Gastroesophageal sphincter (tissue), 4 donors: Measurements from ENCODE around the gene ARMC9. TPM values are rescaled to one million over a fixed set of nuclear protein-coding genes. Genes with fewer than 3 reads are reported as not detected.

Experiments used
- ATAC-seq: fragments of 150-250 bp; one replicate; pipeline ENCODE4 v1.9.1; 2016; ENCODE audit warnings: mild to moderate bottlenecking, moderate library complexity
- H3K27ac ChIP-seq, 4 donors: fragments of 200-600 bp; sonication (generic) in 3 of 4; 1 replicate in 3 of 4; 2 replicates in 1 of 4; pipeline ENCODE4 v1.5.1; 2016 to 2019
- H3K27me3 ChIP-seq: fragments of 200-600 bp; sonication (generic); one replicate; pipeline ENCODE4 v1.5.1; 2019
- H3K36me3 ChIP-seq, 2 donors: fragments of 200-600 bp; sonication (generic); one replicate each; pipeline ENCODE4 v1.5.1; 2019; ENCODE audit warnings: control low read depth in 1 of 2
- H3K4me1 ChIP-seq, 3 donors: fragments of 200-600 bp; sonication (generic); 1 replicate in 2 of 3; 2 replicates in 1 of 3; pipeline ENCODE4 v1.5.1; 2016 to 2019; ENCODE audit warnings: control low read depth in 2 of 3
- H3K4me3 ChIP-seq, 2 donors: fragments of 200-600 bp; sonication (generic); one replicate each; pipeline ENCODE4 v1.5.1; 2019; ENCODE audit warnings: mild to moderate bottlenecking in 1 of 2, moderate library complexity in 1 of 2
- H3K9me3 ChIP-seq, 3 donors: fragments of 200-600 bp; sonication (generic); one replicate each; pipeline ENCODE4 v1.5.1; 2017 to 2019; ENCODE audit warnings: control low read depth in 2 of 3
- CTCF ChIP-seq, 4 experiments: fragments of 200-600 bp in 2 of 4; fragments of 450-650 bp in 2 of 4; sonication (generic) in 1 of 4; IDR thresholded peaks; one replicate each; pipeline ENCODE4 v1.5.1; 2017 to 2019; ENCODE audit warnings: antibody characterized with exemption in 4 of 4, mild to moderate bottlenecking in 2 of 4, moderate library complexity in 2 of 4
- EP300 ChIP-seq: sonication (generic); formaldehyde crosslinking; IDR thresholded peaks from one replicate; pipeline ENCODE4 v1.6.1; 2017; ENCODE audit warnings: antibody characterized with exemption, mild to moderate bottlenecking
- POLR2A ChIP-seq, 2 donors: fragments of 450-650 bp; IDR thresholded peaks; one replicate each; pipeline ENCODE4 v1.6.1; 2017; ENCODE audit warnings: antibody characterized with exemption in 2 of 2, mild to moderate bottlenecking in 2 of 2, moderate library complexity in 1 of 2
- POLR2AphosphoS5 ChIP-seq: sonication (generic); formaldehyde crosslinking; IDR thresholded peaks from one replicate; pipeline ENCODE4 v1.6.1; 2017; ENCODE audit warnings: antibody characterized with exemption
- WGBS, 2 donors: methylation state at CpG; one replicate each; pipeline ENCODE4 v1.1.5; 2018; ENCODE audit warnings: low coverage in 1 of 2; 5-methylcytosine and 5-hydroxymethylcytosine counted together
- total RNA-seq, 4 donors: library from RNA; depleted of rRNA; stranded (reverse); fragments of >200 nt; gene quantifications; one replicate each; pipeline ENCODE4 v1.1.0, GENCODE V29; 2016

Gene ARMC9
- total RNA-seq, 4 donors from 2014 or later = 69.6 to 298 (median 152) TPM

GRCh38 chr2:231270221-231271114, 72.0 kb downstream of the ARMC9 start:
- no peak for ATAC-seq
- no peaks in the 10 kb centered on the region for H3K27me3 ChIP-seq
- no peak for TF ChIP-seq EP300
- no peak for TF ChIP-seq POLR2AphosphoS5
- no peak for TF ChIP-seq POLR2A (IDR thresholded peaks at IDR 0.05)
- TF ChIP-seq CTCF (IDR thresholded peaks at IDR 0.05) = no peak
- H3K4me1 ChIP-seq = no peaks in the 10 kb centered on the region
- H3K4me3 ChIP-seq = no peak overlapping the region
- no peaks in the 10 kb centered on the region for H3K9me3 ChIP-seq
- 72 to 81% methylated on average over 12 to 19 of the region's 20 CpGs for WGBS, 2 donors
- peak overlapping the region in 1 of 4 donors; percentile 46 for H3K27ac ChIP-seq
- H3K36me3 ChIP-seq = peaks cover 4 to 96% of the 10 kb centered on the region in 2 donors

GRCh38 chr2:231272991-231273390, 74.6 kb downstream of the ARMC9 start:
- H3K4me3 ChIP-seq = no peak overlapping the region

GRCh38 chr2:231276987-231277386, 78.6 kb downstream of the ARMC9 start:
- no peak for TF ChIP-seq POLR2A (IDR thresholded peaks at IDR 0.05)
- TF ChIP-seq POLR2AphosphoS5 = no peak
- TF ChIP-seq CTCF (IDR thresholded peaks at IDR 0.05) = no peak
- TF ChIP-seq EP300 = no peak
- no peaks in the 10 kb centered on the region for H3K4me1 ChIP-seq
- H3K9me3 ChIP-seq = no peaks in the 10 kb centered on the region
- H3K36me3 ChIP-seq = peaks cover 4 to 100% of the 10 kb centered on the region in 2 donors
- WGBS, 2 donors = 72 to 100% methylated on average over 1 to 2 of the region's 2 CpGs
- H3K27me3 ChIP-seq = no peaks in the 10 kb centered on the region
- no peak overlapping the region for H3K27ac ChIP-seq
- H3K4me3 ChIP-seq = no peak overlapping the region
- ATAC-seq = no peak

More at GRCh38 chr2:231272991-231273390, 74.6 kb downstream of the ARMC9 start:
- no peaks in the 10 kb centered on the region for H3K4me1 ChIP-seq
- no peaks in the 10 kb centered on the region for H3K9me3 ChIP-seq
- TF ChIP-seq POLR2A (IDR thresholded peaks at IDR 0.05) (no peak), POLR2AphosphoS5 (no peak), CTCF (IDR thresholded peaks at IDR 0.05) (no peak)
- 97 to 100% methylated on average over 2 to 4 of the region's 4 CpGs for WGBS, 2 donors
- no peaks in the 10 kb centered on the region for H3K27me3 ChIP-seq
- ATAC-seq = no peak
- no peak overlapping the region for H3K27ac ChIP-seq
- H3K36me3 ChIP-seq = peaks cover 4 to 98% of the 10 kb centered on the region in 2 donors

GRCh38 chr2:231277962-231278361, 79.5 kb downstream of the ARMC9 start:
- H3K4me1 ChIP-seq = no peaks in the 10 kb centered on the region
- 76 to 78% methylated on average over 3 to 6 of the region's 8 CpGs for WGBS, 2 donors

More at GRCh38 chr2:231277962-231278361, 79.5 kb downstream of the ARMC9 start:
- TF ChIP-seq POLR2AphosphoS5 (no peak), CTCF (IDR thresholded peaks at IDR 0.05) (no peak)
- Histone ChIP-seq H3K27ac (no peak overlapping the region), H3K4me3 (no peak overlapping the region), H3K36me3 (peaks cover 4 to 100% of the 10 kb centered on the region in 2 donors), H3K27me3 (no peaks in the 10 kb centered on the region), H3K9me3 (no peaks in the 10 kb centered on the region)
- ATAC-seq = no peak
